Fibroblast of peridontal ligament (primary cell): ENCODE data around the gene FRMD5.

Experiments used
- DNase-seq: peaks from one replicate; pipeline ENCODE4 v3.0.0-alpha.2; 2010; ENCODE audit errors: extremely low read depth

Gene FRMD5

DNA sequence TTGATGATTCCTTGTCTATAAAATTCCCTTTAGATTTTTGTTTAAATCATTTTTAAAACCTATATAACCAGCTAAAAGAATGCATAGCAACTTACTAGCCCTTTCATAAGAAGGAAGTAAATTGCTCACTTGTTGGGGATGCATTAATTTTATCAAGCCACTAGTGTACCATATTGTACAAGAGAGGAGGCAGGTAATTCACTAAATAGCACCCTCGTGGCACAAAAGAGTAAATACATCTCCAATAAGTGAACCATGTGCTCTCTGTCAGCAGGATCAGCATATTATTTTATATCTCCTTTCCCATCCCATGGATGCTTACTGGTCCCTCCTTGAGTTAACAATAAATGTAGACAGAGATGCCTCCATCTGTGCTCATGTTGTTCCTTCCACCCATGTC is 34.3 kb downstream of the FRMD5 start:
- no peak for DNase-seq

DNA sequence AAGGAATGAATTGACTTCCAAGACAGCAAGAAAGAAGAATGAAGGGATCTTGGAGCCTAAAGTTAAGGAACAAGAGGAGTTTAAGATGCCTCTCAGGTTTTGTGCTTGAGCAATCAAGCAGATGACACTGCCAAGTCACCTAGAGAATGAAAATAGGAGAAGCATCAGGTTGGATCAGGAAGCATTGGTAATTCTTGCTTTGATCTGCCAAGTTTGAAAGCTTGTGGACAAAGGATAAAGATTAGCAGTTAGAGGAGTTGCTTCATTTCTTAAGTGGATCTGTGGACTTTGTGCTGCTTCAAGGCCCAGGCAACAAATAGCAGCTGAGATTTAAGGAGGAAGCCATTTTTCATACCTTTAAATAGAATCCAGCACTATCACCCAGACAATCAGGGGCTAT is 35.6 kb downstream of the FRMD5 start:
- DNase-seq, result no peak

GRCh38 chr15:44158111-44158510 is 37.0 kb downstream of the FRMD5 start:
- DNase-seq, result no peak

DNA sequence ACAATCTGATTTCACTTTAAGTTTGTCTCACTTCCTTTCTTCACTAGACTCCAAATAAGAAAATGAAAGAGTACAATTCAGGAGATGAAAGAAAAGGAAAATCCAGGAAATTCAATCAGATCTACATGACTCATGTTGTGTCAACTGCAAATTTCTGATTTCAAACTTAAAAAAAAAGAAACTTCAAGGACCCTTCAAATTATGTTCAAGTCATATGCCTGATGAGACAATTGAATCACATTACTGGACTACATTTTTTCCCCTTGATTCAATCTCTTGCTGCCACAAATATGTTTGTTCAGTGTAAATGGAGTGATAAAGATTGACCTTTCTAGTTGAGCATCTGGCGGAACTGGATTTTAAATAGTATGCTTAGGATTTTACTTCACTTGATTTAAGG is 37.4 kb downstream of the FRMD5 start:
- peak; percentile 96 for DNase-seq

DNA sequence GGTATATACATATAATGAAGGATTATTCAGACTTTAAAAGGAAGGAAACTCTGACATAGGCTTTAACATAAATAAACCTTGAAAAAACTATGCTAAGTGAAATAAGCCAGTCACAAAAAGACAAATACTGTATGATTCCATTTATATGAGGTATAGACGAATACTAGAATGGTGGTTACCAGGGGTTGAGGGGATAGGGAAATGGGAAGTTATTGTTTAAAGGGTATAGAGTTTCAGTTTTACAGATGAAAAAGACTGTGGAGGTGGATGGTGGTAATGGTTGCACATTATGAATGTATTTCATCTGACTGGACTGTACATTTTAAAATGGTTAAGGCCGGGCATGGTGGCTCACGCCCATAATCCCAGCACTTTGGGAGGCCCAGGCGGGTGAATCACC is 41.7 kb downstream of the FRMD5 start:
- DNase-seq, result no peak

DNA sequence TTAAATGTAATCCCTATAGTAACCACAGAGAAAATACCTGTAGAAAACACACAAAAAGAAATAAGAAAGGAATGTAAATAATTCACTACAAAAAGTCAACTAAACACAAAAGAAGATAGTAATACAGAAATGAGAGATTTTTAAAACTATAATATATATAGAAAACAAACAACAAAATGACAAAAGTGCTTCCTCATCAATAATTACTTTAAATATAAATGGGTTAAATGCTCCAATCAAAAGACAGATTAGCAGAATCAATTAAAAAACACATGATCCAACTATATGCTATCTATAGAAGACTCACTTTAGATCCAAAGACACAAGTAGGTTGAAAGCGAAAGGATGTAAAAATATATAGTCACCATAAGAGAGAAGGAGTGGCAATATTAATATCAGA is 45.8 kb downstream of the FRMD5 start:
- no peak for DNase-seq

- no peak for DNase-seq
These were observed 46.5 kb downstream of the FRMD5 start for GRCh38 chr15:44148580-44148979.

GRCh38 chr15:44147636-44148035 is 47.4 kb downstream of the FRMD5 start:
- no peak for DNase-seq

- DNase-seq, result peak; percentile 38
These were observed 49.6 kb downstream of the FRMD5 start for GRCh38 chr15:44145495-44145894.

- DNase-seq, result no peak
These were observed 50.1 kb downstream of the FRMD5 start for GRCh38 chr15:44144992-44145391.

DNA sequence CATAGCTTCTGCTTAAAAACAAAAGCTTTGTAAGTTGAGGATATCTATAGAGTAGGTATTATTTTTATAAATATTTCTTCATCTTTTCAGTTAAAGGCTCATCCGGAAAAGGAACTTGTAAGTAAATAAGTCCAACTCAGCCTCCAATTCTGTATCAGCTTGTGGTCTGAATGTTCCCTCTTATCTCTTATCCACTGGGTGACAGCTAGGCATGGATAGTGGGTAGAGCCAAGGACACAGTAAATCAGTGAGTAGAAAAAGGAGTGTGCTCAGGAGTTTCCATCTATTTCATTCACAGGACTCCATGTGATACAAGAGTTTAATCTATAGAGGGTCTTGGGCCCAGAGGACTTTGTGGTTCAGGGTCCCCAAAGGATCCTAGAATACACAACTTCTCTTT is 50.9 kb downstream of the FRMD5 start:
- DNase-seq, result no peak

DNA sequence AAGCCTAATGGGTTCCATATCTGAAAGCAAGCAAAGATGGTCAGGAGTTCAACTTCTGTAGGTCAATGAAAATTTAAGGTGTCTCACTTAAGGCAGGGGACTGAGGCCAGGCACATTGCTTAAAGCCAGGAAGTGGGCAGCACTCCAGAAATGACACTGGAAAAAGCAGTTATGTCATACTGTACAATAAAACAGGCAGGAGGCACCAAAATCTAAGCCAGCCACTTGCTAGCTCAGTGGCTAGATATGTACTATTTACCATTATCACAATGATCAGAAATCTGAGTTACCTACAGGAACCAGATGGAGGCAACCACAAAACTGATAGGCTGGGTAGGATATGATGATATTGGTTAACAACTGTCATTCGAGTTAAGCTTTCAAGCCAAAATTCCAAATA is 57.3 kb downstream of the FRMD5 start:
- DNase-seq, result no peak

DNA sequence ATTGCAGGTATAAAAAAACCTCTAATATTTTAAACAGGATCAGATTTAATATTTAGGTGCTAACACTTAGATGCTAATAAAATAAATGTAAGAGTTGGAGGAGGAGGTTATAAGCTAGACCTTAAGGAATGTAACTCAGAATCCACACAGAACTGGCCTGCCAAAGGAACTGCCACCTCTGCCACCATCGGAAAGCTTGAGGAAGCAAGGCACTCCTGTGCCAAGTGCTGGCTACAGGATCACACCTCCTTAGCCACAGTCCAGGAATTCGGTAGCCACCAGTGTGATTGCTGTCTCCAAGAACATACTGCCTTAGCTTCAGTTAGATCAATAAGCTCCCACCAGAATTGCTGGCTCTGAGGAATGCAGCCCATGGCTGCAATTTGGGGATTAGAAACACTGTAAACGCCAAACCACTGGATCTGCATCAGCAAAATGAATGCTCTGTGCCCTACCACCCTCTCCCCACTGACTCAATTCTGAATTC is 58.0 kb downstream of the FRMD5 start:
- peak; percentile 33 for DNase-seq

- no peak for DNase-seq
These were observed 63.0 kb downstream of the FRMD5 start for GRCh38 chr15:44132057-44132456.

DNA sequence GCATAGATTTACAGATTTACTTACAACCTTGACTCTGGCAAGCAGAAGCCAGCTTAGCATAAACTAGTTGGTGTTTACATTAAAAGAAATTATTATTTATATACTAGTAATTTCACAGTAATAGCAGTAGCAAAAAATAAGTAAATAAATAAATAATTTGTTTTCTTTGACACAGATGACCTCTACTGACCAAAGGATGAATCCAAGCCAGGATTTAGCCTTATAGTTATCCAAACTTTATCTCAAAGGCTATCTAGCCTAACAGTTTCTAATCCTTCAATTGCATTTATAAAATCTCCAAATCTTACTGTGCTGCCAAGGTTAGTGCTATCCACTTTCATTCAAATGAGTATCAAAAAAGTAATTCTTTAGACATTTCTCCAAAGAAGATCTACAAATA is 64.3 kb downstream of the FRMD5 start:
- DNase-seq, result peak; percentile 33

GRCh38 chr15:44129911-44130310 is 65.2 kb downstream of the FRMD5 start:
- DNase-seq, result no peak

GRCh38 chr15:44128443-44128842 is 66.6 kb downstream of the FRMD5 start:
- no peak for DNase-seq

- no peak for DNase-seq
These were observed 69.2 kb downstream of the FRMD5 start for GRCh38 chr15:44125879-44126278.

DNA sequence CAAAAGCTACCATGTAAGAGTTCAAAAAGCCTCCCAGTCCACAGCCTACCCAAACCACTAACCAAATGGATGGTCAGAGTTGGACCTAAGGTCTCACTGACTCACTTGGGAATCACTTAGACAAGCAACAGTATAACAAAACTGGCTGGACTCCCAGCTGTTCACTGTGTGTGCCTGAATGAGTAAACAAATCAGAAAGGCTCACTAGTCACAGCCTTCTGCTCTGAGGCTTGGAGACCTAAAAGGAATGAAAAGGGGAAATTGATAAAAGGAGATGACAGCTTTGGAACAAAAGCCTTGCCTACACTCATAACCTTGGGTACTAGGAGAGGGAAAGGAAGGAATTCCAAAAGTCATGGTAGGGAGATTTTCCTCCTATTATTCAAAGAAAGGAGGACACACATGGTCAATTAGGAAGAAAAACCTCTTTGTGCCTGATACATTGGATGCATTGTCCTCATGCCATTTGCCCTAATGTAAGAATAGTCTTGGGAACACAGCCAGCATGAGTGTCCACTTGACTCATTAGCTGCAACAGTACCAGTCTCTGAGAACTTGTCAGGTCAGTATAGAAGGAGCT is 92.3 kb downstream of the FRMD5 start:
- peak; percentile 98 for DNase-seq

DNA sequence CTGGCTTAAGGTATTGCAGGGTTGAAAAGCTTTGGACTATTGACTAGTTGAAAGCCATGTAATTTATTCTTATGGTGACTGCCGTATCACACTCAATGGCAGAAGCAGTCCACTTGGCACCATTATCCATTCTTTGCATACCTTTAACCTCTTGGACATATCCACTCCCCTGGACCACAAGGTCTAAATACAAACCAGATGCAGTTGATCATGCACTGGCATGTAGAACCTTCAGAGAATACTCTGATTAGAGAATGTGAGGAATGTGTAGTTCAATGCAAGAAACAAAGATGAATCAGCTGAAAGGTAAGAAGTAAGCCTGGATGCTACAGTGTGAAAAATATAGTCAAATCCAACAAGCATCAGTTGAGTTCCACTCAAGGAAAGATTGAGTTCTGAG is 93.1 kb downstream of the FRMD5 start:
- peak; percentile 75 for DNase-seq

DNA sequence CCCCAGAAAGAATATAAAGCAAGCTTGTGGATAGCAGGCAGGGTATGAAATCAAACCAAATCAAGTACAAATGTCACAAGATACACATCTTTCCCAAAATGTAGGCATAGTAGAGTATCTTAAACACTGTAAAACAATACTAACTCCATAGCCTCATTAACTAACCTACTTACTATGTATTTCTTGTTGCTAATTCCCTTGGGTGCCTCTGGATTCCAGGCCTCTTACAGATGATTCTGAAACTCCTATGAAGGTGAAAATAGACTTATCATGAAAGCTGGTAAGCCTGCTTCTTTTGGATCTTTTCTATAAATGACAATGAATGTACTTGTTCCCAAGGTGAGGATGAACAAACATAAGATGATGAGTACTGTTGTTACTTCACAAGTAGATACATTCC is 93.8 kb downstream of the FRMD5 start:
- peak; percentile 69 for DNase-seq

GRCh38 chr15:44099671-44100070 is 95.4 kb downstream of the FRMD5 start:
- peak; percentile 86 for DNase-seq

DNA sequence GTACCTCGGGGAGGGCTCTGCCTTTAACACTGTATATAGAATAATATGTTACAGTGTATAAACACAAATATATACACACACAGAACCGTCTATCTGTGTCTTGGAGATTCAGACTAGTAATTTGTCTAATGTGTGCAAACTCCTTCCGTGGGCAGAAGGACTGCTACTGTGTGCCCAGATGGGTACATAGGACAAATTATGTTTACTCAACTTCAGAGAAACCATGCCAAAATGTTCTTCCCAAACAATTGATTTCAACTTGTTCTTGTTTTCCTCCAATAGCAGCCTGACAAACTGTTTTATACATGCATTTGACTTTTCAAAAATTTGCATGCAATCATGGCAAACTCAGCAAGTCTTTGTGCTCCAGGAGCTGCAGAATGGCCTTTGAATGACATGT is 97.5 kb downstream of the FRMD5 start:
- DNase-seq, result no peak

- no peak for DNase-seq
These were observed 98.5 kb downstream of the FRMD5 start for GRCh38 chr15:44096596-44096995.
